GM12874 (cell line): ENCODE measurements around the gene ELP1.

Source experiments
- CTCF ChIP-seq: IDR thresholded peaks from 2 replicates; pipeline ENCODE4 v1.5.1; 2011; ENCODE audit warnings: low read depth, mild to moderate bottlenecking, control low read depth, low read length, moderate library complexity; ENCODE audit not compliant: insufficient read depth

ELP1 gene

GRCh38 chr9:108950168-108950567, 16.2 kb upstream of the ELP1 start:
- no peak for TF ChIP-seq CTCF

DNA sequence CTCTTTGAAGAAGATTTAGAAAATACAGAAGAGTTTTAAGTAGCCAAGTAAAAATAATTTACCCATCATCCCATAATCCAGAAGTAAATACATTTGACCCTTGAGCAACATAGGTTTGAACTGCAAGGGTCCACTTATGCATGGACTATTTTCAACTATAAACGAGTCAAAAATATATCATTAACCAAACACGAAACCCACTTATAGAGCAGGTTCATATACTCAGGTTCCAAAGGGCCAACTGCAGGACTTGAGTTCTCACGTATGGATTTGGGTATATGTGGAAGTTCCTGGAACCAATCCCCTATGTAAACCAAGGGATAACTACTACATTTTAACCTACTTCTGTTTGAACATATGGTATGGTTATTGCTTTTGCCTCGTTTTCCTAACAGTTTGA, 6.1 kb upstream of the ELP1 start:
- TF ChIP-seq CTCF, result no peak

GRCh38 chr9:108937561-108938305, 3.8 kb upstream of the ELP1 start:
- TF ChIP-seq CTCF, result no peak

DNA sequence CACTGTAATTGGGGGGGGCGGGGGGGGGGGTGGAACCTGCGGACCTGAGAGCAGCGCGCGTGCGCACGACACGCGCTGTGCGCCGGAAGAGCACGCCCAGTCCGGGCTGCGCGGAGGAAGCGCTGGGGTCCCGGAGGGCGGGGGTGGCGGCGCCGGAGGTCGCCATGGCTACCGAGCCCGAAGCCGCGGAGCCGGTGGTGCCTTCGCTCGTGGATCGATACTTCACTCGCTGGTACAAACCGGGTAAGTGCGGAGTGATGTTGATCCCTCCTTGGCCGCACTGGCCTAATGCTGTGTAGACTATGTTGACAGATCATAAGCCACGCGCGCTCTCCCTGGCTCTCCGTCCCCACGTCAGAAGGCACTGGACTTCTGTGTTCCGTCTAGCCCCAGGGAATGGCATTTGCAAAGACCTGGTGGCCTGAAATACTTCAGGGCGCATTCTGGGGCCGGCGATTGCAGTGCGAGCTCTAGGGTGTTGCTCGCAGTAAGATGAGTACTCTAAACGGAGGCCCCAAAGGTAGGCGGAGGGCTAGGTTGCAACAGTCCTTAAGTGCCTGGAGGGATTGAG, 484 bp upstream of the ELP1 start, which contains the start of gene ABITRAM:
ABITRAM (plus strand) TSS at position 78 of the 571 bp plus-strand sequence; CDS start at position 165, 87 bp downstream.
- no peak for TF ChIP-seq CTCF

DNA sequence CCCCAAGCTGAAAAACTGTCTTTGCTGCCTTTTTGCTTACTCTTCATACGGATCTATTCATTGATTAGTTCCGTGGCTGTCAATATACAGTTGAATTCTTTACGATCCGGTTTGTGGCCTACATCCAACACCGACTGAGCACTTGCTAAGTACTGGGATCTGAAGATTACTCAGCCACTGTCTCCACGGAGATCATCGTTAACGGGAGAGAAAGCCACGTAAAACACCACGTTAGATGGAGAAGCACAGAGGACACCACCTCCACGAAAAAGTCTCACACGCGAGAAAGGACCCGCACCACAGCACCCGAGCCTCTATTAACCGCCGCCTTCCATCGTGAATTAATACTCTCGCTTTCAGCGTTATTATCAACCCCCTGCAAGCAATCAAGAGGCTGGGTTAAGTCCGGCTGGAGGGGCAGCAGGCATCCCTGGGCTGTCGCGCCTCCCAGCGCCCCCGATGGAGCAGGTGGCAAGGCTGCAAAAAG, 650 bp downstream of the ELP1 start:
- no peak for TF ChIP-seq CTCF

DNA sequence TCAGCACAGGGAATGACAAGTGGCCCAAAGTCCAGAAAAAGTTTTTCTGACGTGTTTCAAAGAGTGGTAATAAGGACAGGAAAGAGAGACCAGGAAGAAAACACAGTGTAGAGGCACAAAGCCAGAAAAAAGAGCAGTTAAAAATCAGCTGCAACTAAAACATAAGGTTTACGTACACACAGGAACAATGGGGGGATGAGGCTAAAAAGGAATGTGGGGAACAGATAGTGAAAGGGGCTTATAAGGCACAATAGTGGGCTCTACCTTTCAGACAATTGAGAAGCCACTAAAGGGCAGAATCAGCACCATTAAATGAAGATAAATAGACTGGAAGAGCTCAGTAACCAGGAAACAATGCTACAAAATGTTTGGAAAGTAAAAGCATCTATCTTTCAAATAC, 5.5 kb downstream of the ELP1 start:
- no peak for TF ChIP-seq CTCF

DNA sequence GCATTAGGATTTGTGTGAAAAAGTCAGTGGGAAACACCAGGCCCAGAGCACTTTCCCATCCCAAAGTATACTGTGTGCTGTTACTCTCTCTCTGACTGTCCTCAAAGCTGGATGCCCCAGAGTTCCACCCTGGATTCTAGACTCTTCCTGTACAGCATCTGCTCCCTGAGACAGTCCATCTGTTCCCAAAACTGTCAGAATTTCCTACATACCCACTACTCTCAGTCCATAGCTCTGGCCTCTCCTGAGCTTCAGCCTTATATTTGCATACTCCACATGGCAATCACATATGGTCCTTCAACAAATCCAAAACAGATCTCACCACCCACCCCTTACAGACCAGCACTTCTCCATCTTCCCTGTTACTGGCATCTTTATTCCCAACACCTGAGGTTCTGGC, 9.5 kb downstream of the ELP1 start:
- no peak for TF ChIP-seq CTCF
